Stimulated activated CD4-positive, alpha-beta T cell treated with anti-CD3 and anti-CD28 coated beads, Interleukin-1b, Interleukin-23, amount 100 ng/mL, for 1 hour (primary cell): ENCODE results near the gene UBAC1.

ENCODE experiments used
- DNase-seq, 2 donors: peaks; one replicate each; pipeline ENCODE4 v3.0.0-alpha.2; 2020; ENCODE audit warnings: low read depth in 2 of 2

Gene UBAC1

GRCh38 chr9:135961277-135961715 lies at the start of gene UBAC1:
UBAC1 (minus strand) TSS chr9:135961373; CDS start chr9:135961162, 211 bp downstream.
- peak; percentile 85 to 91 for DNase-seq

GRCh38 chr9:136010615-136011361 lies 49.6 kb upstream of the UBAC1 start:
- DNase-seq: no peak

GRCh38 chr9:136010176-136010575 lies 49.0 kb upstream of the UBAC1 start:
- no peak for DNase-seq

- no peak for DNase-seq
These were observed 48.3 kb upstream of the UBAC1 start for GRCh38 chr9:136009516-136009915.

- DNase-seq: no peak
These were observed 47.5 kb upstream of the UBAC1 start for GRCh38 chr9:136008693-136008997.

- DNase-seq: no peak
These were observed 46.9 kb upstream of the UBAC1 start for GRCh38 chr9:136007934-136008692.

- DNase-seq: no peak
These were observed 46.2 kb upstream of the UBAC1 start for GRCh38 chr9:136007276-136007933.

- DNase-seq: no peak
These were observed 45.0 kb upstream of the UBAC1 start for GRCh38 chr9:136006169-136006568.

- DNase-seq: no peak
These were observed 43.5 kb upstream of the UBAC1 start for GRCh38 chr9:136004712-136005111.

- DNase-seq: no peak
These were observed 43.0 kb upstream of the UBAC1 start for GRCh38 chr9:136004219-136004618.

- DNase-seq: no peak
These were observed 42.4 kb upstream of the UBAC1 start for GRCh38 chr9:136003411-136004218.

- no peak for DNase-seq
These were observed 41.7 kb upstream of the UBAC1 start for GRCh38 chr9:136002881-136003280.

GRCh38 chr9:136002215-136002614 lies 41.0 kb upstream of the UBAC1 start:
- DNase-seq: no peak

GRCh38 chr9:136001231-136001630 lies 40.1 kb upstream of the UBAC1 start:
- DNase-seq: no peak

GRCh38 chr9:135998410-135999071 lies 37.4 kb upstream of the UBAC1 start:
- DNase-seq: no peak

GRCh38 chr9:135998016-135998380 lies 36.8 kb upstream of the UBAC1 start:
- no peak for DNase-seq

- DNase-seq: no peak
These were observed 36.2 kb upstream of the UBAC1 start for GRCh38 chr9:135997090-135998015.

- no peak for DNase-seq
These were observed 34.6 kb upstream of the UBAC1 start for GRCh38 chr9:135995816-135996215.

- no peak for DNase-seq
These were observed 33.5 kb upstream of the UBAC1 start for GRCh38 chr9:135994501-135995192.
